ENCODE measurements around the gene EXD2. TPM values are rescaled to one million over a fixed set of nuclear protein-coding genes. Genes with fewer than 3 reads are reported as not detected.

Gene EXD2
- total and polyA plus RNA-seq, 10 of the 15 experiments (the other 5 are each of a cell fraction or from before 2014, with no cell fraction given): 1.0 to 12.4 (median 4.6) TPM

GRCh38 chr14:69154779-69155178, 36.5 kb upstream of the EXD2 start:
- peaks cover 27% of the 10 kb centered on the region for H3K79me2 ChIP-seq (ENCODE audit: control insufficient read depth, insufficient read depth, low read length)
- no peak overlapping the region for H2AFZ ChIP-seq (ENCODE audit: control insufficient read depth, low read depth, low read length)
- ChIA-PET POLR2A (interaction anchor here (1.1 kb wide), 1 partner anchor 19 kb away, joined by 3 read pairs; no protein-coding TSS in a partner anchor), RAD21 (ENCODE audit: unreplicated experiment) (no interaction called here), CTCF (interaction anchor here (1.4 kb wide), 1 partner anchor 25 kb away, joined by 8 read pairs; no protein-coding TSS in a partner anchor), SMC1A (ENCODE audit: uncharacterized antibody, unreplicated experiment) (interaction anchor here (1.3 kb wide), 1 partner anchor 22 kb away, joined by 3 read pairs; no protein-coding TSS in a partner anchor)
- H3K27me3 ChIP-seq (replicated peaks in 1 of 2; ENCODE audit: control insufficient read depth in 2 of 2, insufficient read depth in 2 of 2, low read length in 1 of 2): peaks cover 1 to 5% of the 10 kb centered on the region in 2 experiments; a peak in 1 of 4 replicates
- H3K4me2 ChIP-seq (ENCODE audit: control insufficient read depth, insufficient read depth): no peak overlapping the region
- no peak for ATAC-seq
- BruUV-seq (replicated peaks): no TSS peak
- no peaks in the 10 kb centered on the region for H3K9me3 ChIP-seq (replicated peaks; ENCODE audit: control insufficient read depth, insufficient read depth, low read length)
- H3K9ac ChIP-seq (ENCODE audit: control insufficient read depth, insufficient read depth, low read length): no peak overlapping the region
- H3K4me3 ChIP-seq: no peak overlapping the region
- WGBS (ENCODE audit: insufficient coverage, insufficient replicate concordance, low lambda C conversion rate, missing lambda C conversion rate): 92% methylated on average over 4 of the region's 4 CpGs
- intact Hi-C loops (cut with micrococcal nuclease; ENCODE audit: unreplicated experiment) (loop anchor here (5.0 kb wide), 1 partner anchor 38 kb away; the partner anchor contains the start of gene EXD2), in situ Hi-C loops (cut with MboI) (no loop called here)
- H3K36me3 ChIP-seq (ENCODE audit: control insufficient read depth in 2 of 2, insufficient read depth in 2 of 2, low read length in 1 of 2): no peaks in the 10 kb centered on the region
- no peak for DNase-seq (ENCODE audit: low read depth, low spot score)
- no peaks in the 10 kb centered on the region for H4K20me1 ChIP-seq (ENCODE audit: control insufficient read depth, insufficient read depth)
- TF ChIP-seq PKNOX1 (IDR thresholded peaks at IDR 0.05): peak; percentile 49; the same call in 1 of the 2 replicates
- no peak for TF ChIP-seq NFIC (IDR thresholded peaks at IDR 0.05; ENCODE audit: low read depth, low read length)
- TF ChIP-seq RFX5 (IDR thresholded peaks at IDR 0.05; ENCODE audit: low read depth, low read length): no peak
- TF ChIP-seq REST (IDR thresholded peaks at IDR 0.05; ENCODE audit: low read depth, low read length): no peak
- peak; percentile 13 for FAIRE-seq
- H3K27ac ChIP-seq (ENCODE audit: control insufficient read depth, insufficient read depth): no peak overlapping the region
- peaks cover 8% of the 10 kb centered on the region; the same call in 1 of the 2 replicates for H3K4me1 ChIP-seq (ENCODE audit: control insufficient read depth, insufficient read depth, low read length)
